ENCODE measurements around the gene UPF1.

Gene UPF1

DNA sequence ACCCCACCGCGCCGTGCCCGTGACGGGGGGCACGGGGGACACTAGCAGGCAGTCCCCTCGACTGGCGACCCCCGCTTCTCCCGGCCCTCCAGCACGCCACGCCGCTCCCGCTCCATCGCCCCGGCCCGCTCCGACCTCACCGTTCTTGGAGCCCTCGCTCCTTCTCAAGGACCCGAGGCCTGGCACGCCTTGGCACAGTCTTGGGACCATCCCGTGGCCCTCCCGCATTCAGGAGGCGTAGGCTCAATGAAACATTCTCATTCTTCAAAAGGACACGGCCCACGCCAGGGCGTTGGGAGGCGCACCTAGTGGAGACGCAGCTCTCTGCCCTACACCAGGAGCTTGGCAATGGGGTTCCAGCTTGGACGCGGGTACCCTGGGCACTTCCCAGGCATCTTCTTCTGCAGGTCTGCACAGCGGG lies 64.7 kb downstream of the UPF1 start:
- no peaks in the 10 kb centered on the region for H3K9me2 ChIP-seq (replicated peaks; ENCODE audit: insufficient read depth, low read length)
- H3K27ac ChIP-seq (ENCODE audit: low read depth, low read length), result no peak overlapping the region
- no peaks in the 10 kb centered on the region for H4K20me1 ChIP-seq (ENCODE audit: low read depth, low read length)
- no peak overlapping the region for H2AFZ ChIP-seq (ENCODE audit: low read depth, low read length, severe bottlenecking)
- H3K9ac ChIP-seq (ENCODE audit: low read length), result no peak overlapping the region
- H3K79me2 ChIP-seq (ENCODE audit: insufficient read depth, low read length), result no peaks in the 10 kb centered on the region
- H3K9me3 ChIP-seq (ENCODE audit: insufficient read depth, low read length), result no peaks in the 10 kb centered on the region
- H3K27me3 ChIP-seq (ENCODE audit: low read length), result no peaks in the 10 kb centered on the region
- no peaks in the 10 kb centered on the region for H3K36me3 ChIP-seq (ENCODE audit: low read length)
- no peak overlapping the region for H3K4me2 ChIP-seq (ENCODE audit: low read depth, low read length, poor library complexity, severe bottlenecking)
- no peak for TF ChIP-seq EZH2phosphoT487 (conservative IDR thresholded peaks at IDR 0.05; ENCODE audit: low read length)
- TF ChIP-seq, protein P1, sequence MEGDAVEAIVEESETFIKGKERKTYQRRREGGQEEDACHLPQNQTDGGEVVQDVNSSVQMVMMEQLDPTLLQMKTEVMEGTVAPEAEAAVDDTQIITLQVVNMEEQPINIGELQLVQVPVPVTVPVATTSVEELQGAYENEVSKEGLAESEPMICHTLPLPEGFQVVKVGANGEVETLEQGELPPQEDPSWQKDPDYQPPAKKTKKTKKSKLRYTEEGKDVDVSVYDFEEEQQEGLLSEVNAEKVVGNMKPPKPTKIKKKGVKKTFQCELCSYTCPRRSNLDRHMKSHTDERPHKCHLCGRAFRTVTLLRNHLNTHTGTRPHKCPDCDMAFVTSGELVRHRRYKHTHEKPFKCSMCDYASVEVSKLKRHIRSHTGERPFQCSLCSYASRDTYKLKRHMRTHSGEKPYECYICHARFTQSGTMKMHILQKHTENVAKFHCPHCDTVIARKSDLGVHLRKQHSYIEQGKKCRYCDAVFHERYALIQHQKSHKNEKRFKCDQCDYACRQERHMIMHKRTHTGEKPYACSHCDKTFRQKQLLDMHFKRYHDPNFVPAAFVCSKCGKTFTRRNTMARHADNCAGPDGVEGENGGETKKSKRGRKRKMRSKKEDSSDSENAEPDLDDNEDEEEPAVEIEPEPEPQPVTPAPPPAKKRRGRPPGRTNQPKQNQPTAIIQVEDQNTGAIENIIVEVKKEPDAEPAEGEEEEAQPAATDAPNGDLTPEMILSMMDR (IDR thresholded peaks at IDR 0.05; ENCODE audit: insufficient read depth, low read length, poor library complexity, severe bottlenecking), result no peak
- no peaks in the 10 kb centered on the region for H3F3A ChIP-seq (ENCODE audit: insufficient read depth)
- H3K4me3 ChIP-seq (ENCODE audit: insufficient read depth, low read length, poor library complexity, severe bottlenecking), result no peak overlapping the region

DNA sequence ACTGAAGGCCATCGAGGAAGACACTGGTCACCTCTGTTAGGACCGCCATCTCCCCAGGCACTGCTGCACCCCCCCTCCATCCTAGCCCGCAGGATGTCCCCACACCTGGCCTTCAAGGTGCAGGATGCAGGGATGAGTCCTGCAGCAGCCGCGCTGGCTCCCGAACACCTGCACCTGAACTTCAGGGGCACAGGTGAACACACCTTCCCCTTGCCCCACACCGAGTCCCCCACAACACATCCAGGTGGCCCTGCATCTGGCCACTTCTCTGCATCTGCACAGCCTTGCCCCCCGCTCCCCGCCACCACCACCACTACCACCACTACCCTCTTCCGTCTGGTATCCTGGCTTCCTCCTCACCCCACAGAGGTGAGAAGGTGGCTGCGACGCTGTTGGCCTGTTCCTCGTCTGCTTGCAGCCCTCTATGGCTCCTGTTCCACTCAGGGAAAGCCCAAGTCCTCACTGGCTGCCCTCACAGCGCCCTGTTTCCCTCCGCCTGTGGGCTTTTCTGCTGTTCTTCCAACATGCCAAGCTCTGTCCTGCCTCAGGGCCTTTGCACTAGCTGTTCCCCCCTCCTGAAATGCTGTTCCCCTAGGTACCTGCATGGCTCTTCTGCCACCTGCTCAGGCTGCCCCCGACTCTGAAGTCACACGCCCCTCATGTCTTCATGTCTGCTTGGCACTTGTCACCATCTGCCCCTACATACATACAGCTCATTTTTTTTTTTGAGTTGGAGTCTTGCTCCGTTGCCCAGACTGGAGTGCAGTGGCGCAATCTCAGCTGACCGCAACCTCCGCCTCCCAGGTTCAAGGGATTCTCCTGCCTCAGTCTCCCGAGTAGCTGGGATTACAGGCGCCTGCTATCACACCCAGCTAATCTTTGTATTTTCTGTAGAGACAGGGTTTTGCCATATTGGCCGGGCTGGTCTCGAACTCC lies 65.6 kb downstream of the UPF1 start:
- H3K9me2 ChIP-seq (replicated peaks; ENCODE audit: insufficient read depth, low read length), result no peaks in the 10 kb centered on the region
- H3K9ac ChIP-seq (ENCODE audit: low read length), result no peak overlapping the region
- no peak overlapping the region for H3K27ac ChIP-seq (ENCODE audit: low read depth, low read length)
- no peak overlapping the region for H3K4me3 ChIP-seq (ENCODE audit: insufficient read depth, low read length, poor library complexity, severe bottlenecking)
- no peaks in the 10 kb centered on the region for H3K9me3 ChIP-seq (ENCODE audit: insufficient read depth, low read length)
- H3K27me3 ChIP-seq (ENCODE audit: low read length), result no peaks in the 10 kb centered on the region
- H3K79me2 ChIP-seq (ENCODE audit: insufficient read depth, low read length), result no peaks in the 10 kb centered on the region
- H3K36me3 ChIP-seq (ENCODE audit: low read length), result no peaks in the 10 kb centered on the region
- no peak overlapping the region for H2AFZ ChIP-seq (ENCODE audit: low read depth, low read length, severe bottlenecking)
- no peak overlapping the region for H3K4me2 ChIP-seq (ENCODE audit: low read depth, low read length, poor library complexity, severe bottlenecking)
- TF ChIP-seq, protein P1 (IDR thresholded peaks at IDR 0.05; ENCODE audit: insufficient read depth, low read length, poor library complexity, severe bottlenecking), result no peak
- no peak for TF ChIP-seq EZH2phosphoT487 (conservative IDR thresholded peaks at IDR 0.05; ENCODE audit: low read length)
- H3F3A ChIP-seq (ENCODE audit: insufficient read depth), result no peaks in the 10 kb centered on the region
- no peaks in the 10 kb centered on the region for H4K20me1 ChIP-seq (ENCODE audit: low read depth, low read length)

GRCh38 chr19:18898081-18898606 lies 66.4 kb downstream of the UPF1 start:
- no peak overlapping the region for H2AFZ ChIP-seq (ENCODE audit: low read depth, low read length, severe bottlenecking)
- H3F3A ChIP-seq (ENCODE audit: insufficient read depth), result no peaks in the 10 kb centered on the region
- no peaks in the 10 kb centered on the region for H3K9me2 ChIP-seq (replicated peaks; ENCODE audit: insufficient read depth, low read length)
- no peak overlapping the region for H3K27ac ChIP-seq (ENCODE audit: low read depth, low read length)
- H3K79me2 ChIP-seq (ENCODE audit: insufficient read depth, low read length), result no peaks in the 10 kb centered on the region
- no peak overlapping the region for H3K4me3 ChIP-seq (ENCODE audit: insufficient read depth, low read length, poor library complexity, severe bottlenecking)
- H3K36me3 ChIP-seq (ENCODE audit: low read length), result no peaks in the 10 kb centered on the region
- TF ChIP-seq EZH2phosphoT487 (conservative IDR thresholded peaks at IDR 0.05; ENCODE audit: low read length), result no peak
- TF ChIP-seq, protein P1 (IDR thresholded peaks at IDR 0.05; ENCODE audit: insufficient read depth, low read length, poor library complexity, severe bottlenecking), result no peak
- H4K20me1 ChIP-seq (ENCODE audit: low read depth, low read length), result no peaks in the 10 kb centered on the region
- H3K9me3 ChIP-seq (ENCODE audit: insufficient read depth, low read length), result no peaks in the 10 kb centered on the region
- H3K4me2 ChIP-seq (ENCODE audit: low read depth, low read length, poor library complexity, severe bottlenecking), result no peak overlapping the region
- H3K27me3 ChIP-seq (ENCODE audit: low read length), result no peaks in the 10 kb centered on the region
- no peak overlapping the region for H3K9ac ChIP-seq (ENCODE audit: low read length)
